ENCODE data around the gene BAZ2A. TPM values are rescaled to one million over a fixed set of nuclear protein-coding genes. Genes with fewer than 3 reads are reported as not detected.

Gene BAZ2A
- total RNA-seq, 3 donors from 2014 or later = 109 to 144 (median 110) TPM

DNA sequence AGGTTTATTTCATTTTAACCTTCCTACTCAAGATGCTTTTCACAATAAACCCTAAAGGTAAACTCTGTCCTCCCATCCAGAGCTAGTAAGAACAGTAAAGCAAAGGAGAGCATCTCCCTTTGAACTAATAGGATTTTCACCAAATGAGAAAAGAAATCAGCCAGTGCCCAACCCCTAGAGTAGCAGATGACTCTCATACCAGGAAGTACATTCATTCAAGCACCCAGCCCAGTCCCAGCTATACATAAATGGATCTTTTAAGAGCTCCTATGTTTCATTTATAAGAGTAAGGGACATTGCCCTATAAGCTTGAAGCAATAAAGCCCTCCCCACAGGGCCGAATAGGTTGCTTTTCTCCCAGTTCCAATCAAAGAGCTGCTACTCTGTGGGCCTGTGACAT lies 7.6 kb downstream of the BAZ2A start:
- DNase-seq (no peak), ATAC-seq (peak; percentile 82)
- intact Hi-C loops (cut with DNase I, micrococcal nuclease) = no loop called here
- TF ChIP-seq CTCF (IDR thresholded peaks at IDR 0.05) = no peak
- Histone ChIP-seq H3K9me3 (no peaks in the 10 kb centered on the region), H3K36me3 (ENCODE audit: low read depth) (no peaks in the 10 kb centered on the region), H3K4me3 (no peak overlapping the region), H3K4me1 (ENCODE audit: low read depth) (no peaks in the 10 kb centered on the region)

GRCh38 chr12:56616925-56617324 lies 13.2 kb downstream of the BAZ2A start:
- no peaks in the 10 kb centered on the region for H3K9me3 ChIP-seq
- DNase-seq = no peak
- intact Hi-C loops (cut with DNase I, micrococcal nuclease) = no loop called here
- no peak for TF ChIP-seq CTCF (IDR thresholded peaks at IDR 0.05)
- no peaks in the 10 kb centered on the region for H3K4me1 ChIP-seq (ENCODE audit: low read depth)
- no peak for ATAC-seq
- H3K36me3 ChIP-seq (ENCODE audit: low read depth) = peaks cover 10% of the 10 kb centered on the region
- no peak overlapping the region for H3K4me3 ChIP-seq

DNA sequence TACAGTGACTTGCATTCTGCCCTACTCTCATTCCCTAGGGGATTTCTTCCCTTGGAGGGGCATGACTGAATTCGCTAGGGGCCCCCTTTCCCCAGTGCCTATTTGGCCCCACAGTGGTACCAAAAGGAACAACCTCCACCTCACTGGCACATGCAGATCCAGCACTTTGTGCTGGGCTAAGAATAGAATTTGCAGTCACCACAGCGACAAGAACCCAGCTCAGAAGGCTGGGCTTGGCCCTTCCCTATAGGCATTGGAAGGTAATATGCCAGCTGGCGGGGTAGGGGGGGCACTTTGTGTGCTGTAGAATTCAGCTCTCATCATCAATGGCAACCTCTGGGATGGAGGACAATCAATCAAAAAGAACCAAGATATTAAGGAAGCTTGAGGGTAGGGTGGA lies 13.9 kb downstream of the BAZ2A start:
- Histone ChIP-seq H3K4me3 (no peak overlapping the region), H3K4me1 (ENCODE audit: low read depth) (no peaks in the 10 kb centered on the region), H3K9me3 (no peaks in the 10 kb centered on the region), H3K36me3 (ENCODE audit: low read depth) (peaks cover 12% of the 10 kb centered on the region)
- intact Hi-C loops (cut with DNase I, micrococcal nuclease) = no loop called here
- DNase-seq (no peak), ATAC-seq (no peak)
- no peak for TF ChIP-seq CTCF (IDR thresholded peaks at IDR 0.05)

DNA sequence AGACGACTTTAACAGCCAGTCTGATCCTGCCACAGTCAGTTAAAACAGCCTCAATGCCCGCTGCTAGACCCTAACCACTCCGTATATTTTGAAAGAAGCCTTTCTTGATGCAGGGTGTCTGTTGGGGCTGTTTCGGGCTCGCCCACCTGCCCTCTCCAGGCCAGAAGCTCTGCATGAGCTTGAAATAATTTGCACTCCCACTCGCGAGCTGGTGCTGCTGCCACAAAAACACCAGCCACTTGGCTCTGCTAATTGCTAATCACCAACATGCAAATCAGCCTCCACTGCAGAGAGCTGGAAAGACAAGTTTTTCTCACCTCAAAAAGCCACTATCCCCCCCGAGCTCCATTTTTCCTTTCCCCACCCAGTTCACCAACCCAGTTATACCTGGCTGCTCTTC lies 15.5 kb downstream of the BAZ2A start:
- Histone ChIP-seq H3K36me3 (ENCODE audit: low read depth) (peaks cover 26% of the 10 kb centered on the region), H3K4me3 (no peak overlapping the region), H3K4me1 (ENCODE audit: low read depth) (no peaks in the 10 kb centered on the region), H3K9me3 (no peaks in the 10 kb centered on the region)
- no peak for DNase-seq
- intact Hi-C loops (cut with DNase I, micrococcal nuclease) = no loop called here
- no peak for ATAC-seq
- TF ChIP-seq CTCF (IDR thresholded peaks at IDR 0.05) = no peak

DNA sequence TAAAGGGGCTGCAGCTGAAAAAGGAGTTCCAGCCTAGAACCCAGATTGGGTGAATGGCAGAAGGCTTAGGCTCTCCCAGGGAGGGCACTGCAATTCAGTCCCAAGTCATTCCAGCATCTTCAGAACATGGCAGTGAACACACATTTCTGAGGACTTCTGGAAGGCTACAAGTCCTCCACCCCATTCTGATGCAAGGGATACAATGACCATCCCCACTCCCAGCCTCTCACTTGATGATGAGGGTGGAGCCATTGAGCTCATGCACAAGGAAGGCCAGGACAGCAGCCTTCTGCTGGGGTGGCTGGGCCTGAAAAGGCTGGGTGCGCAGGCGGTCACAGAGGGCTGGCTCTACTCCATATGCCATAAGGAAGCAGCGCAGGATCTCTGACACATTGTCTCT lies 25.8 kb downstream of the BAZ2A start:
- no peaks in the 10 kb centered on the region for H3K4me1 ChIP-seq (ENCODE audit: low read depth)
- no peaks in the 10 kb centered on the region for H3K9me3 ChIP-seq
- TF ChIP-seq CTCF (IDR thresholded peaks at IDR 0.05) = no peak
- DNase-seq (no peak), ATAC-seq (no peak)
- H3K36me3 ChIP-seq (ENCODE audit: low read depth) = peaks cover 34% of the 10 kb centered on the region
- intact Hi-C loops (cut with DNase I, micrococcal nuclease) = no loop called here
- no peak overlapping the region for H3K4me3 ChIP-seq

GRCh38 chr12:56602239-56602638 lies 27.9 kb downstream of the BAZ2A start:
- no peak for TF ChIP-seq CTCF (IDR thresholded peaks at IDR 0.05)
- no peaks in the 10 kb centered on the region for H3K4me1 ChIP-seq (ENCODE audit: low read depth)
- ATAC-seq = no peak
- DNase-seq = no peak
- no peaks in the 10 kb centered on the region for H3K9me3 ChIP-seq
- intact Hi-C loops (cut with DNase I, micrococcal nuclease) = no loop called here
- H3K36me3 ChIP-seq (ENCODE audit: low read depth) = peaks cover 30% of the 10 kb centered on the region
- H3K4me3 ChIP-seq = no peak overlapping the region
